ENCODE results near the gene GGCX. TPM values are rescaled to one million over a fixed set of nuclear protein-coding genes. Genes with fewer than 3 reads are reported as not detected.

Gene GGCX
- total and polyA plus RNA-seq, 2 of the 13 experiments (the other 11 are each of a cell fraction or from before 2014, with no cell fraction given) = 72.5 to 103 TPM

DNA sequence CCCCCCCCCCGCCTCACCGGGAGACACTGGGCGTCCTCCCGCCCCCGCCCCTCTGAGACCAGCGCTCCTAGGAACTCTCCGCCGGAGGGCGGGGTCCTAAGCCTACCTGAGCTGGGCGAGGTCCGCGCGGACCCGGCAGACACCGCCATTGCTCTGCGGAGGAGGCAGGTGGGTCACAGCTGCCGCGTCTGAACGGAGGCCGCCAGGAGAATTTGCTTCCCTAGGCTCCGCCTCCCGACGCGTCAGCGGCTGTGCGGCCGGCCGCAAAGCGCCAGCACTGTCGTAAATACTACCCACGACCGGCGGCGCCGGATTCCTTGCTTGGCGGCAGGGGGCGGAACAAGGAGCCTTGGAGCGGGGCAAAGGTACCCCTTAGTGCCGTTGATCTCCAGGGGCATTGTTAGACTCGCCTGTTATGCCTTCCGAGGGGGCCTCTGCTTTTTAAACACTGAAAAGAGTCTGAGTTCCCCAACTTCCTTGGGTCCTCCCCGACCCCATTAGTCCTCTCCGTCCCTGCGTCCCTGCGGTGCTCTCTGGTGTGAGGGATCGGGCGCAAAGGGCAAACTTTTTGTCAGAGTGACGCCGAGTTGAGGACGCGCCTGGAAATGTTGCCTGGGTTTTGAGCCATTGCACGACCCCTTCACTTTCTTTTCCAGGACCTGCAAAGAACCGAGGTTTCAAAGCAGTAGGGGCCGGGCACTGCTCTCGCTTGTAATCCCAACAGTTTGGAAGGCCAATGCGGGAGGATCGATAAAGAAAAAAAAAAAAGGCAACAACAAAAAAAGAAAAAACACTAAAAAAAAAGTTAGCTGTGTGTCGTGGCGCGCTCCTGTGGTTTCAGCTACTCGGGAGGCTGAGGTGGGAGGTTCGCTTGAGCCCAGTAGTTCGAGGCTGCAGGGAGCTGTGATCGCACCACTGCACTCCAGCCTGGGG is at the start of gene GGCX (continued):
- TF ChIP-seq ZNF570 (CRISPR knock-in tag; IDR thresholded peaks at IDR 0.05; ENCODE audit: borderline replicate concordance) = no peak
- TF ChIP-seq, protein P1, sequence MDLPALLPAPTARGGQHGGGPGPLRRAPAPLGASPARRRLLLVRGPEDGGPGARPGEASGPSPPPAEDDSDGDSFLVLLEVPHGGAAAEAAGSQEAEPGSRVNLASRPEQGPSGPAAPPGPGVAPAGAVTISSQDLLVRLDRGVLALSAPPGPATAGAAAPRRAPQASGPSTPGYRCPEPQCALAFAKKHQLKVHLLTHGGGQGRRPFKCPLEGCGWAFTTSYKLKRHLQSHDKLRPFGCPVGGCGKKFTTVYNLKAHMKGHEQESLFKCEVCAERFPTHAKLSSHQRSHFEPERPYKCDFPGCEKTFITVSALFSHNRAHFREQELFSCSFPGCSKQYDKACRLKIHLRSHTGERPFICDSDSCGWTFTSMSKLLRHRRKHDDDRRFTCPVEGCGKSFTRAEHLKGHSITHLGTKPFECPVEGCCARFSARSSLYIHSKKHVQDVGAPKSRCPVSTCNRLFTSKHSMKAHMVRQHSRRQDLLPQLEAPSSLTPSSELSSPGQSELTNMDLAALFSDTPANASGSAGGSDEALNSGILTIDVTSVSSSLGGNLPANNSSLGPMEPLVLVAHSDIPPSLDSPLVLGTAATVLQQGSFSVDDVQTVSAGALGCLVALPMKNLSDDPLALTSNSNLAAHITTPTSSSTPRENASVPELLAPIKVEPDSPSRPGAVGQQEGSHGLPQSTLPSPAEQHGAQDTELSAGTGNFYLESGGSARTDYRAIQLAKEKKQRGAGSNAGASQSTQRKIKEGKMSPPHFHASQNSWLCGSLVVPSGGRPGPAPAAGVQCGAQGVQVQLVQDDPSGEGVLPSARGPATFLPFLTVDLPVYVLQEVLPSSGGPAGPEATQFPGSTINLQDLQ (CRISPR knock-in tag; IDR thresholded peaks at IDR 0.05) = peak; percentile 88; the same call in 1 of the 2 replicates
- TF ChIP-seq, protein P2, sequence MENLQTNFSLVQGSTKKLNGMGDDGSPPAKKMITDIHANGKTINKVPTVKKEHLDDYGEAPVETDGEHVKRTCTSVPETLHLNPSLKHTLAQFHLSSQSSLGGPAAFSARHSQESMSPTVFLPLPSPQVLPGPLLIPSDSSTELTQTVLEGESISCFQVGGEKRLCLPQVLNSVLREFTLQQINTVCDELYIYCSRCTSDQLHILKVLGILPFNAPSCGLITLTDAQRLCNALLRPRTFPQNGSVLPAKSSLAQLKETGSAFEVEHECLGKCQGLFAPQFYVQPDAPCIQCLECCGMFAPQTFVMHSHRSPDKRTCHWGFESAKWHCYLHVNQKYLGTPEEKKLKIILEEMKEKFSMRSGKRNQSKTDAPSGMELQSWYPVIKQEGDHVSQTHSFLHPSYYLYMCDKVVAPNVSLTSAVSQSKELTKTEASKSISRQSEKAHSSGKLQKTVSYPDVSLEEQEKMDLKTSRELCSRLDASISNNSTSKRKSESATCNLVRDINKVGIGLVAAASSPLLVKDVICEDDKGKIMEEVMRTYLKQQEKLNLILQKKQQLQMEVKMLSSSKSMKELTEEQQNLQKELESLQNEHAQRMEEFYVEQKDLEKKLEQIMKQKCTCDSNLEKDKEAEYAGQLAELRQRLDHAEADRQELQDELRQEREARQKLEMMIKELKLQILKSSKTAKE (CRISPR knock-in tag; IDR thresholded peaks at IDR 0.05; ENCODE audit: borderline replicate concordance) = no peak
- no peak for TF ChIP-seq MBD4 (IDR thresholded peaks at IDR 0.05; ENCODE audit: borderline replicate concordance, low read length)

All from HepG2 (cell line).